Colonic mucosa (tissue), 4 donors: ENCODE data around the gene CGA. TPM values are rescaled to one million over a fixed set of nuclear protein-coding genes. Genes with fewer than 3 reads are reported as not detected.

Experiments used
- DNase-seq: peaks from one replicate; pipeline ENCODE4 v3.0.0-alpha.2; 2020
- H3K27ac ChIP-seq: fragments of 200-600 bp; one replicate; pipeline ENCODE4 v1.8.0; 2021
- H3K27me3 ChIP-seq: fragments of 200-600 bp; one replicate; pipeline ENCODE4 v1.8.0; 2021
- H3K36me3 ChIP-seq: fragments of 200-600 bp; one replicate; pipeline ENCODE4 v1.8.0; 2021
- H3K4me1 ChIP-seq: fragments of 200-600 bp; one replicate; pipeline ENCODE4 v1.8.0; 2021; ENCODE audit warnings: mild to moderate bottlenecking
- H3K4me3 ChIP-seq: fragments of 200-600 bp; one replicate; pipeline ENCODE4 v1.8.0; 2021
- H3K9ac ChIP-seq, 2 donors: one replicate each; pipeline ENCODE4 v1.7.0; 2013; ENCODE audit warnings: control low read depth in 2 of 2, low read depth in 2 of 2, low read length in 2 of 2
- H3K9me3 ChIP-seq: fragments of 200-600 bp; one replicate; pipeline ENCODE4 v1.8.0; 2021
- CTCF ChIP-seq: fragments of 200-600 bp; IDR thresholded peaks from one replicate; pipeline ENCODE4 v1.8.0; 2022; ENCODE audit warnings: antibody characterized with exemption, mild to moderate bottlenecking
- intact Hi-C: fragments of 100-400 bp; cut with DNase I; formaldehyde crosslinking; loops from one replicate; pipeline ENCODE4 v1.14.1; 2022
- total RNA-seq, 2 donors: library from RNA; stranded (reverse); fragmentation: NEBNext Ultra II Directional in 1 of 2; extraction: Animal tissue kit (Norgen Biotek cat#: 25700) in 1 of 2; gene quantifications; one replicate each; pipeline ENCODE4 v1.2.1, GENCODE V29; 2021
- donor health status: healthy.
- donor health status: DM: no; HTN: no; CAD: no.
- donor health status: DM: no; HTN: no; CAD: no.

CGA gene
- total RNA-seq, 2 donors from 2014 or later, result not detected

- Histone ChIP-seq H3K27ac (no peak overlapping the region), H3K4me3 (no peak overlapping the region), H3K27me3 (no peaks in the 10 kb centered on the region), H3K4me1 (no peaks in the 10 kb centered on the region), H3K9ac (no peak overlapping the region), H3K9me3 (no peaks in the 10 kb centered on the region), H3K36me3 (no peaks in the 10 kb centered on the region)
- no peak for DNase-seq
- intact Hi-C loops, result no loop called here
- TF ChIP-seq CTCF, result no peak
These were observed 45.1 kb downstream of the CGA start for GRCh38 chr6:87049779-87050178.

- DNase-seq, result no peak
- H3K9ac ChIP-seq, result no peak overlapping the region
- H3K27me3 ChIP-seq, result no peaks in the 10 kb centered on the region
- H3K9me3 ChIP-seq, result no peaks in the 10 kb centered on the region
- H3K4me1 ChIP-seq, result no peaks in the 10 kb centered on the region
- no peak for TF ChIP-seq CTCF
- H3K27ac ChIP-seq, result no peak overlapping the region
- H3K4me3 ChIP-seq, result no peak overlapping the region
- intact Hi-C loops, result no loop called here
- H3K36me3 ChIP-seq, result no peaks in the 10 kb centered on the region
These were observed 49.3 kb downstream of the CGA start for GRCh38 chr6:87045521-87046075.

GRCh38 chr6:87040729-87041128 is 54.2 kb downstream of the CGA start:
- no peak for TF ChIP-seq CTCF
- Histone ChIP-seq H3K27me3 (no peaks in the 10 kb centered on the region), H3K4me3 (no peak overlapping the region), H3K27ac (no peak overlapping the region), H3K9me3 (no peaks in the 10 kb centered on the region), H3K4me1 (no peaks in the 10 kb centered on the region), H3K36me3 (no peaks in the 10 kb centered on the region), H3K9ac (no peak overlapping the region)
- intact Hi-C loops, result no loop called here
- no peak for DNase-seq

Other genes starting within 250 kb of the CGA start
- gene HTR1E, start 157.6 kb downstream of the CGA start, total RNA-seq, result not detected
- 10 to 100 TPM; 30.6 to 56.4 TPM for gene ZNF292, start 60.5 kb upstream of the CGA start, total RNA-seq
- 1 to 10 TPM; 8.9 to 9.4 TPM for gene SMIM8, start 227.5 kb upstream of the CGA start, total RNA-seq
- under 1 TPM in 1 of 2 donors, not detected in 1; 0.50 TPM for gene GJB7, start 234.2 kb upstream of the CGA start, total RNA-seq
- gene C6orf163, start 249.7 kb upstream of the CGA start, total RNA-seq, result 1 to 10 TPM; 1.1 to 1.7 TPM